H1 (cell line): ENCODE data around the gene TRIM41. TPM values are rescaled to one million over a fixed set of nuclear protein-coding genes. Genes with fewer than 3 reads are reported as not detected.

Source experiments
- CTCF ChIA-PET: fragments of 300-600 bp; sonication (Branson Sonifier 250); formaldehyde crosslinking; loops from one replicate; lab custom pipeline; 2021; ENCODE audit not compliant: partially characterized antibody; lab: Charles Lee
- POLR2A ChIA-PET: fragments of 300-600 bp; sonication (Branson Sonifier 250); formaldehyde crosslinking; loops from one replicate; lab custom pipeline; 2021; ENCODE audit warnings: inconsistent platforms; ENCODE audit not compliant: partially characterized antibody; lab: Charles Lee
- DNase-seq, 2 experiments: peaks; one replicate each; pipeline versions ENCODE4 v3.0.0 to v3.0.0-alpha.2; 2010 to 2022; ENCODE audit warnings: low spot score in 2 of 2, low read depth in 1 of 2, mixed read lengths in 1 of 2
- FAIRE-seq: peaks from 2 replicates; lab custom pipeline; 2011; peaks lifted over from hg19 to GRCh38; lab: Jason Lieb, UNC
- H2AFZ ChIP-seq: 2 replicates; pipeline ENCODE4 v1.8.1; 2012; ENCODE audit warnings: low read length, inconsistent platforms
- H2AK5ac ChIP-seq: 2 replicates; pipeline ENCODE4 v1.6.1; 2013; ENCODE audit warnings: low read depth, low read length
- H2BK120ac ChIP-seq: replicated peaks from 2 replicates; pipeline ENCODE3; 2013; ENCODE audit warnings: low read depth, low read length, inconsistent platforms
- H2BK12ac ChIP-seq: 2 replicates; pipeline ENCODE4 v1.6.1; 2013; ENCODE audit warnings: low read depth, low read length
- H2BK15ac ChIP-seq: 2 replicates; pipeline ENCODE4 v1.6.1; 2013; ENCODE audit warnings: low read length
- H2BK20ac ChIP-seq: 2 replicates; pipeline ENCODE4 v1.6.1; 2013; ENCODE audit warnings: low read length
- H2BK5ac ChIP-seq: 2 replicates; pipeline ENCODE4 v1.6.1; 2013; ENCODE audit warnings: low read depth, low read length
- H3K14ac ChIP-seq: 2 replicates; pipeline ENCODE4 v1.6.1; 2013; ENCODE audit warnings: inconsistent platforms; ENCODE audit not compliant: insufficient read length
- H3K18ac ChIP-seq: 2 replicates; pipeline ENCODE4 v1.6.1; 2013; ENCODE audit warnings: low read length; ENCODE audit errors: extremely low read depth
- H3K23ac ChIP-seq: 2 replicates; pipeline ENCODE4 v1.6.1; 2013; ENCODE audit warnings: inconsistent platforms; ENCODE audit not compliant: insufficient read length
- H3K23me2 ChIP-seq: 2 replicates; pipeline ENCODE4 v1.6.1; 2013; ENCODE audit warnings: low read depth, low read length
- H3K27ac ChIP-seq: 2 replicates; pipeline ENCODE4 v1.6.1; 2011; ENCODE audit warnings: low read depth, low read length, inconsistent platforms
- H3K27me3 ChIP-seq, 4 experiments: replicated peaks in 1 of 4; 1 replicate in 1 of 4; 2 replicates in 3 of 4; pipeline versions ENCODE4 v1.6.1 to v1.8.1; 2011 to 2013; ENCODE audit warnings: low read length in 3 of 4, mild to moderate bottlenecking in 3 of 4, inconsistent platforms in 2 of 4, mixed read lengths in 2 of 4, moderate library complexity in 1 of 4; ENCODE audit not compliant: control insufficient read depth in 3 of 4, insufficient read depth in 3 of 4; ENCODE audit errors: extremely low read depth in 1 of 4
- H3K36me3 ChIP-seq, 4 experiments: 2 replicates each; pipeline versions ENCODE4 v1.6.1 to v1.8.1; 2011 to 2013; ENCODE audit warnings: mild to moderate bottlenecking in 4 of 4, low read length in 3 of 4, moderate library complexity in 2 of 4, control low read depth in 1 of 4, inconsistent platforms in 1 of 4; ENCODE audit not compliant: insufficient read depth in 4 of 4, control insufficient read depth in 2 of 4
- H3K4ac ChIP-seq: replicated peaks from 2 replicates; pipeline ENCODE3; 2013; ENCODE audit warnings: low read length, low read depth, mixed read lengths, inconsistent platforms; ENCODE audit not compliant: insufficient read length
- H3K4me1 ChIP-seq, 4 experiments: replicated peaks in 1 of 4; 1 replicate in 1 of 4; 2 replicates in 3 of 4; pipeline versions ENCODE4 v1.6.1 to v1.8.1; 2011 to 2013; ENCODE audit warnings: low read length in 3 of 4, inconsistent platforms in 2 of 4, mixed read lengths in 1 of 4; ENCODE audit not compliant: insufficient read depth in 4 of 4, control insufficient read depth in 3 of 4
- H3K4me2 ChIP-seq, 2 experiments: 2 replicates each; pipeline versions ENCODE4 v1.6.1 to v1.8.1; 2011 to 2013; ENCODE audit warnings: low read depth in 2 of 2, low read length in 2 of 2, control low read depth in 1 of 2, inconsistent platforms in 1 of 2, mild to moderate bottlenecking in 1 of 2; ENCODE audit not compliant: insufficient read depth in 1 of 2
- H3K4me3 ChIP-seq, 4 experiments: fragments of 200-600, 300-600 bp in 1 of 4; sonication (generic), shearing (Covaris generic), sonication (Bioruptor Twin) in 1 of 4; 2 replicates each; pipeline versions ENCODE4 v1.5.1 to v1.8.1; 2011 to 2016; ENCODE audit warnings: low read length in 4 of 4, low read depth in 3 of 4, control low read depth in 2 of 4, inconsistent platforms in 2 of 4, mild to moderate bottlenecking in 2 of 4, mixed read lengths in 1 of 4, moderate library complexity in 1 of 4; ENCODE audit not compliant: insufficient read depth in 2 of 4; ENCODE audit errors: extremely low read depth in 1 of 4
- H3K56ac ChIP-seq: replicated peaks from 2 replicates; pipeline ENCODE3; 2013; ENCODE audit warnings: low read depth, mild to moderate bottlenecking, mixed read lengths, low read length, inconsistent platforms; ENCODE audit not compliant: insufficient read length
- H3K79me1 ChIP-seq: 2 replicates; pipeline ENCODE4 v1.6.1; 2013; ENCODE audit warnings: low read depth, low read length, control low read depth
- H3K79me2 ChIP-seq, 2 experiments: 2 replicates each; pipeline versions ENCODE4 v1.6.1 to v1.8.1; 2012 to 2013; ENCODE audit warnings: low read length in 2 of 2, mild to moderate bottlenecking in 2 of 2, inconsistent platforms in 1 of 2; ENCODE audit not compliant: insufficient read depth in 2 of 2, control insufficient read depth in 1 of 2
- H3K9ac ChIP-seq, 4 experiments: replicated peaks in 1 of 4; 1 replicate in 1 of 4; 2 replicates in 3 of 4; pipeline versions ENCODE4 v1.6.1 to v1.8.1; 2011 to 2013; ENCODE audit warnings: low read depth in 3 of 4, low read length in 3 of 4, control low read depth in 2 of 4, mild to moderate bottlenecking in 2 of 4, moderate library complexity in 2 of 4, inconsistent platforms in 1 of 4; ENCODE audit errors: extremely low read depth in 1 of 4
- H3K9me3 ChIP-seq, 2 experiments: 2 replicates each; pipeline versions ENCODE4 v1.6.1 to v1.8.1; 2012 to 2013; ENCODE audit warnings: mild to moderate bottlenecking in 2 of 2, moderate library complexity in 2 of 2, control low read depth in 1 of 2, inconsistent platforms in 1 of 2, low read depth in 1 of 2, low read length in 1 of 2, mixed read lengths in 1 of 2; ENCODE audit not compliant: insufficient read depth in 2 of 2
- H4K20me1 ChIP-seq, 2 experiments: replicated peaks in 1 of 2; 2 replicates each; pipeline versions ENCODE3 to v1.8.1; 2011 to 2013; ENCODE audit warnings: inconsistent platforms in 2 of 2, low read length in 2 of 2, mild to moderate bottlenecking in 1 of 2; ENCODE audit not compliant: insufficient read depth in 2 of 2, control insufficient read depth in 1 of 2
- H4K5ac ChIP-seq: 2 replicates; pipeline ENCODE4 v1.6.1; 2013; ENCODE audit warnings: low read length, low read depth, mixed read lengths, inconsistent platforms; ENCODE audit not compliant: insufficient read length
- H4K8ac ChIP-seq: 2 replicates; pipeline ENCODE4 v1.8.0; 2013; ENCODE audit warnings: mild to moderate bottlenecking, moderate library complexity, low read length, inconsistent platforms; ENCODE audit not compliant: insufficient read depth; ENCODE audit errors: extremely low read depth
- H4K91ac ChIP-seq: replicated peaks from 2 replicates; pipeline ENCODE3; 2013; ENCODE audit warnings: low read length, mixed read lengths, inconsistent platforms; ENCODE audit not compliant: insufficient read length
- GABPA ChIP-seq: IDR thresholded peaks from 2 replicates; pipeline ENCODE4 v1.6.1; 2011; ENCODE audit warnings: mild to moderate bottlenecking, low read length, moderate library complexity, borderline replicate concordance; ENCODE audit not compliant: insufficient read depth
- GTF2F1 ChIP-seq: IDR thresholded peaks from 2 replicates; pipeline ENCODE4 v1.6.1; 2012; ENCODE audit warnings: low read depth, low read length, improper control_type of control experiment, borderline replicate concordance
- MAX ChIP-seq: IDR thresholded peaks from 2 replicates; pipeline ENCODE4 v1.6.1; 2012; ENCODE audit warnings: inconsistent platforms
- POLR2A ChIP-seq, 2 experiments: IDR thresholded peaks; 1 replicate in 1 of 2; 2 replicates in 1 of 2; pipeline ENCODE4 v1.6.1; 2011; ENCODE audit warnings: low read depth in 2 of 2, low read length in 2 of 2, mild to moderate bottlenecking in 2 of 2; ENCODE audit errors: control extremely low read depth in 1 of 2
- SP1 ChIP-seq: IDR thresholded peaks from 2 replicates; pipeline ENCODE4 v1.6.1; 2011; ENCODE audit warnings: low read depth, low read length
- WGBS, 2 experiments: shearing (Covaris generic) in 1 of 2; methylation state at CpG; one replicate each; pipeline versions ENCODE4 v1.1.6 to v1.1.7; 2013 to 2015; ENCODE audit warnings: low lambda C conversion rate in 2 of 2, mixed read lengths in 2 of 2, inconsistent platforms in 1 of 2, low coverage in 1 of 2, missing lambda C conversion rate in 1 of 2; ENCODE audit not compliant: insufficient replicate concordance in 2 of 2, insufficient coverage in 1 of 2, insufficient read length in 1 of 2; ENCODE audit errors: extremely low coverage in 1 of 2, missing lambda C conversion rate in 1 of 2; 5-methylcytosine and 5-hydroxymethylcytosine counted together
- polyA plus RNA-seq, 7 experiments: library from polyadenylated mRNA; depleted of rRNA in 3 of 7; stranded (reverse) in 5 of 7; unstranded in 2 of 7; fragments of >200 nt in 5 of 7; fragments of 200-250 nt in 2 of 7; gene quantifications; 1 replicate in 5 of 7; 2 replicates in 1 of 7; 4 replicates in 1 of 7; pipeline versions ENCODE4 v1.2.1 to v1.2.3, GENCODE V29; 2011 to 2013; ENCODE audit warnings: missing spikeins in 2 of 7, mixed read lengths in 2 of 7
- total RNA-seq: library from RNA; stranded (reverse); fragmentation: NEBNext Ultra II Directional; extraction: Animal tissue kit (Norgen Biotek cat#: 25700); gene quantifications from 2 replicates; pipeline ENCODE4 v1.2.1, GENCODE V29; 2021

Gene TRIM41
- total and polyA plus RNA-seq, 2 of the 8 experiments (the other 6 are each of a cell fraction or from before 2014, with no cell fraction given), result 12.9 to 21.6 TPM

DNA sequence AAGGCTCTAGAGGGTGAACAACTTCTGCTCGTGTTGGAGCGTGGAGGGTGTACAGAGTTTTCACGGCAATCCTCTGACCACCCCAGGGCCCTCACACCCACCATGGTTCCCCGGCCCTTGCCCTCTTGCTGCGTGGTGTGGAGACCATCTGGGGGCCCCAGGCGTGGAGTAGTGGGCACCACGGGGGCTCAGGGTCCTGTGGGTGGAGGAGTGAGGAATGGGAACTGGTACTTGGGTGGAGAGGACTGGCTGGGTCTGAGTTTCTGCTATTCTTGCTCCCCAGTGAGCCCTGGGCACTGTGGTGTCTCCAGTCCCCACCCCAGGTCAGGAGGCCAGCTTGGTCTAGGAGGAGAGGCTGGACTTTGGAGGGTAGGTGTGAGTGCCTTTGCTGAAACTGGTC is 59.8 kb downstream of the TRIM41 start:
- Histone ChIP-seq H4K8ac (no peak overlapping the region), H3K14ac (no peak overlapping the region), H2BK5ac (no peak overlapping the region), H2BK12ac (no peak overlapping the region), H3K79me2 (peaks cover 0 to 28% of the 10 kb centered on the region in 2 experiments; a peak in 3 of 4 replicates), H3K23ac (no peak overlapping the region), H3K36me3 (peaks cover 2 to 15% (median 5%) of the 10 kb centered on the region in 4 experiments; a peak in 5 of 8 replicates), H3K4me1 (no peaks in the 10 kb centered on the region), H4K20me1 (peaks cover 4 to 11% of the 10 kb centered on the region in 2 experiments), H3K4me3 (no peak overlapping the region), H2BK120ac (no peak overlapping the region), H2BK20ac (no peak overlapping the region), H3K18ac (no peak overlapping the region), H2AFZ (no peak overlapping the region), H4K91ac (no peak overlapping the region), H3K56ac (no peak overlapping the region), H3K4ac (no peak overlapping the region), H4K5ac (no peak overlapping the region), H3K4me2 (no peak overlapping the region; a peak in 1 of 4 replicates), H3K9me3 (no peaks in the 10 kb centered on the region), H3K23me2 (peaks cover 15% of the 10 kb centered on the region; the same call in 1 of the 2 replicates), H2AK5ac (no peak overlapping the region), H3K9ac (no peak overlapping the region), H3K79me1 (peaks cover 2% of the 10 kb centered on the region), H3K27ac (no peak overlapping the region), H3K27me3 (no peaks in the 10 kb centered on the region), H2BK15ac (no peak overlapping the region)
- ChIA-PET CTCF (interaction anchor here (0.5 to 1.2 kb wide), 3 partner anchors 11 to 632 kb away, joined by 3 read pairs; no protein-coding TSS in a partner anchor), POLR2A (interaction anchor here (0.8 to 3.8 kb wide), 5 partner anchors 22 to 46 kb away, joined by 3 to 30 read pairs (median 3); partner anchors contain the start of gene TRIM52)
- 88% methylated on average over 4 of the region's 7 CpGs; no CpG with 5 or more reads in 1 of the 2 experiments for WGBS, 2 experiments
- DNase-seq, result no peak
- TF ChIP-seq MAX (no peak), GTF2F1 (no peak), GABPA (no peak), SP1 (no peak), POLR2A (IDR thresholded peaks at IDR 0.05; ENCODE audit: control extremely low read depth in 1 of 2, low read depth in 2 of 2, low read length in 2 of 2) (no peak)
- TF ChIP-seq, all 59 proteins: peak for 0
- FAIRE-seq, result no peak
